Fibroblast of pulmonary artery (primary cell): ENCODE results near the gene TBXAS1.

Experiments
- DNase-seq: peaks from one replicate; pipeline ENCODE4 v3.0.0-alpha.2; 2010; ENCODE audit warnings: low read depth
- H3K4me3 ChIP-seq: replicated peaks from 2 replicates; pipeline ENCODE4 v1.5.1; 2011; ENCODE audit warnings: low read depth, mild to moderate bottlenecking, control low read depth, low read length, moderate library complexity
- TF ChIP-seq, protein P1 (sequence below): IDR thresholded peaks from 2 replicates; pipeline ENCODE4 v1.5.1; 2011; ENCODE audit warnings: mild to moderate bottlenecking, control low read depth, low read length, inconsistent platforms; ENCODE audit errors: missing control alignments

TBXAS1 gene

DNA sequence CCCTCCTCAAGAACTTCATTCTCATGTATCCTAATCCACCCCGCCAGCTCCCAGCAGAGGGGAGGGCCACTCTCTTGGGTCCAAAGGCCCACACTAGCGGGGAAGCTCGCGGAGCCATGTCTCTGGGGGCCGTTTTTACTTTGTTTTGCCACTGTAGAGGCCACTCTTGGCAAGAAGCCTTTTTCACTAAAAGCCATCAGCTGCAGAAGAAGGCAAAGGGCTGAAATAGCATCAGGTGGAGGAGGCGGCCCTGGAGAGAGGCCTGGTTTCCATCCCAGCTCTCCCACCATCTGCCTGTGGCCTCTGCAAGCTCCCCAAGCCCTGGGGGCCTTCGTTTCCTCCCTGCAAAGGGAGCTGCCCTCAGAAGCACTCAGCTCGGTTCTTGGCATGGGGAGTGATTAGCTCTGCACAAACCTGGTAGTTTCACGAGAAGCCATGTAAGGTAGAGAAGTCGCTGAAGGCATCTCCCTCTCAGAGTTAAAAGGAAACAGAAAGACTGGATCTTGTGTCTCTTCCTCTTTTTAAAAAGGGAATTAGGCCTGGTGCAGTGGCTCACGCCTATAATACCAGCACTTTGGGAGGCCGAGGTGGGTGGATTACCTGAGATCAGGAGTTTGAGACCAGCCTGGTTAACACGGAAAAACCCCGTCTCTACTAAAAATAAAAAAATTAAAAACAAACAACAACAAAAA is 163.4 kb downstream of the TBXAS1 start:
- TF ChIP-seq, protein P1, sequence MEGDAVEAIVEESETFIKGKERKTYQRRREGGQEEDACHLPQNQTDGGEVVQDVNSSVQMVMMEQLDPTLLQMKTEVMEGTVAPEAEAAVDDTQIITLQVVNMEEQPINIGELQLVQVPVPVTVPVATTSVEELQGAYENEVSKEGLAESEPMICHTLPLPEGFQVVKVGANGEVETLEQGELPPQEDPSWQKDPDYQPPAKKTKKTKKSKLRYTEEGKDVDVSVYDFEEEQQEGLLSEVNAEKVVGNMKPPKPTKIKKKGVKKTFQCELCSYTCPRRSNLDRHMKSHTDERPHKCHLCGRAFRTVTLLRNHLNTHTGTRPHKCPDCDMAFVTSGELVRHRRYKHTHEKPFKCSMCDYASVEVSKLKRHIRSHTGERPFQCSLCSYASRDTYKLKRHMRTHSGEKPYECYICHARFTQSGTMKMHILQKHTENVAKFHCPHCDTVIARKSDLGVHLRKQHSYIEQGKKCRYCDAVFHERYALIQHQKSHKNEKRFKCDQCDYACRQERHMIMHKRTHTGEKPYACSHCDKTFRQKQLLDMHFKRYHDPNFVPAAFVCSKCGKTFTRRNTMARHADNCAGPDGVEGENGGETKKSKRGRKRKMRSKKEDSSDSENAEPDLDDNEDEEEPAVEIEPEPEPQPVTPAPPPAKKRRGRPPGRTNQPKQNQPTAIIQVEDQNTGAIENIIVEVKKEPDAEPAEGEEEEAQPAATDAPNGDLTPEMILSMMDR, result no peak
- no peak overlapping the region for H3K4me3 ChIP-seq
- DNase-seq, result no peak

DNA sequence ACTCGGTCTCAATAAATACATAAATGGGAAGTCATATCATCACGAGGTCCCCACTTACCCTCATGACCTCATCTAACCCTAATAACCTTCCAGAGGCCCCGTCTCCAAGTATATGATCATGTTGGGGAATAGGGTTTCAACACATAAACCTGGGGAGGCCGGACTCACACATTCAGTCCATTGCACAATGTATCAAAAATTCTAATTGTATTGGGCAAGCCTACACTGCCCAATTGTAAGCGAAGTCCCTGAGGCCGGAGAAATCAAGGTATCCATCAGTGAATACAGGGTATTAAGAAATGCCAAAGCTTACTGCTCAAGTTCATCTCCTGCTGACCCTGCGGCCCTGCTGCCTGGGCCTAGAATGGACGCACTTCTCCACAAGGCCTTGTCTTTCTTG is 164.1 kb downstream of the TBXAS1 start:
- DNase-seq, result no peak
- TF ChIP-seq, protein P1, result no peak
- no peak overlapping the region for H3K4me3 ChIP-seq

DNA sequence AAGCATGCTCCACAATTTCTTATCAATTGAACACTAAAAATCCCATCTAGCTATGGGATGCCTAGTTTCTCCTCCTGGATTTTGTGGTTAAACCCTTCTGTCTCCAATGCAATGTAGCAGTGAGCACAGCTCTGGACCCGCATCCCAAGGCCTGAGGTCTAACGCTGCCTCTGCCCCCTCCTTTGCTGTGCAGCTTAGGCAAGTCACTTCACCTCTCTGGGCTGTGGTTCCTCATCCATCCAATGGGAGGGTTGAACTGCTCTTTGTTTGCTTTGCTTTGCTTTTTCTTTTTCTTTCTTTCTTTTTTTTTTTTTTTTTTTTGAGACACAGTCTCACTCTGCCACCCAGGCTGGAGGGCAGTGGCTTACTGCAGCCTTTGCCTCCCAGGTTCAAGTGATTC is 164.5 kb downstream of the TBXAS1 start:
- TF ChIP-seq, protein P1, result no peak
- DNase-seq, result no peak
- no peak overlapping the region for H3K4me3 ChIP-seq

DNA sequence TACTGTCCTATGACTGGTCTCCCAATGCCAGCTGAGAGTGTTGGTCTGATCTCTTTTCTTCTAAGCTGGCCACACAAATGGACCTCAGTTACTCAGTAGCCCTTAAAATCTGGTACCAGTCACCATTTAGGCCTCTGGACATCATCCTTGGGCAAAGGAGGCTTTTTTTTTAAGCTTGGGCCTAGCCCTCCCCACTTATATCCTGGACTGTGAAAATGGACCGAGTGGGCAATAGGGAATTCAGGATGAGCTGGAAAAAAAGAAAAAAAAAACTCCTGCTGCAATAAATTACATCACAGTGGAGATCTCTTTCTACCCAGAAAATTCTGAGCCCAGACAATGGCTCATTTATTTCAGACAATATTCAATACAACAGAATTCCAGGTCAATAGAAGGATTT is 165.3 kb downstream of the TBXAS1 start:
- no peak for DNase-seq
- H3K4me3 ChIP-seq, result no peak overlapping the region
- TF ChIP-seq, protein P1, result no peak

DNA sequence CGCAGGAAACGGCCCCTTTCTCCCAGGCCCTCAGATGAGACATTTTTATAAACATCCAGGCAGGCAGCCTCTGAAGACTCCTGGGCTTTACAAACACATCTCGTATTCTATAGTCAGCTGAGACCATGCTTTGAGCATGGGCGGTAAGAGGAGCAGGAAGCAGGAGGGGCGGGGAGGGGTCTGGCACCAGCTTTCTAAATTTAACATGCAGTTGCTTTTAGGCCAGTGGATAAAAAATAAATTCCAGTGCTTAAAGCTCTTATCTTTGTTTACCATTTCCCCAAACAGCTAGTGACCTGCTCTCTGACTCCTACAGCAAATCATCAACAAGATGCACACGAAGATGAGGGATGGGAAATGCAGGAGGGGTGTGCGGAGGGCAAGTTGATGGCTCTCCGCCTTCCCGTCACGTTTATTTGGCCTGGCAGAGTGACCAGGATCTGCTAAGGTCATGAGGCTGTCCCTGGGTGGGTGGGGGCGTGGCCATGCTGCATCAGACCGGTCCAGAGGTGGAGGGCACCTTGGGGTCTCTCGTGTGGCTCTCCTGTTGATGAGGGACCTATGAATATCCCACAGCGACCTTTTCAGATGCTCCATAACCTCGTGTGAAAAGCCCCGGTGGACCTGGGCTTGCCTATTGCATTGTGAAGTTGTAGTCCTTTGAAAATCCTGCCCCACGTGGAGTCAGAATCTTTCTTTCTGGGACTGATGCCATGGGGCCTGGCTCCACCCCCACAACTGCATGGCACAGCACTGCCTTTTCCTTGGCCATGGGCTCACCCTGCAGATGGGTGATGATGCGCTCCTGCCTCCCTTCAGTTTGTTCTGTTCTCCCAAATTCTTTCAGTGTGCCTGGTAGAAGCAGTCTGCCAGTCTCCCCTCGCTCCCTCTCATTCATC is 166.2 kb downstream of the TBXAS1 start:
- TF ChIP-seq, protein P1, result no peak
- H3K4me3 ChIP-seq, result no peak overlapping the region
- peak; percentile 66 for DNase-seq

DNA sequence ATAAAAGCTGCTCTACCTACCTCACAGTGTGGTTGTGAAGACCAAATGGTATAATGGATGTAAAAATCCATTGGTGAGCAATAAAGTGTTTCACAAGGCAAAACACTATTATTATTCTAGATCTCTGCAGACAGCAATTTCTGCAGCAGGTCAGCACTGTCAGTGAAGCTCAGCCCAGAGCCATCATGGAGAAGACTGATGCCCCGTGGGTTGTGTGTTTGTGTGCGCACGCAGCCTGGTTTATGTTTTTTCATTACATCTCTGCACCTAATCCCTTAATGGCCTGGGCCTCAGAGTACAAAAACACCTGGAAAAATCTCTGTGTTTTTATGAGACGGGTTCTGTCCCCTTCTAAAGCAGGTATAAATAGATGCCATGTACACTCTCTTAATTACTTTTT is 169.5 kb downstream of the TBXAS1 start:
- TF ChIP-seq, protein P1, result no peak
- no peak for DNase-seq
- H3K4me3 ChIP-seq, result no peak overlapping the region
